ENCODE results near the gene KLHL5. TPM values are rescaled to one million over a fixed set of nuclear protein-coding genes. Genes with fewer than 3 reads are reported as not detected.
A peak's percentile ranks its signal among the peaks of the same experiment; 100 is the strongest.

KLHL5 gene
- total RNA-seq, 1 donor, result 50.9 TPM

DNA sequence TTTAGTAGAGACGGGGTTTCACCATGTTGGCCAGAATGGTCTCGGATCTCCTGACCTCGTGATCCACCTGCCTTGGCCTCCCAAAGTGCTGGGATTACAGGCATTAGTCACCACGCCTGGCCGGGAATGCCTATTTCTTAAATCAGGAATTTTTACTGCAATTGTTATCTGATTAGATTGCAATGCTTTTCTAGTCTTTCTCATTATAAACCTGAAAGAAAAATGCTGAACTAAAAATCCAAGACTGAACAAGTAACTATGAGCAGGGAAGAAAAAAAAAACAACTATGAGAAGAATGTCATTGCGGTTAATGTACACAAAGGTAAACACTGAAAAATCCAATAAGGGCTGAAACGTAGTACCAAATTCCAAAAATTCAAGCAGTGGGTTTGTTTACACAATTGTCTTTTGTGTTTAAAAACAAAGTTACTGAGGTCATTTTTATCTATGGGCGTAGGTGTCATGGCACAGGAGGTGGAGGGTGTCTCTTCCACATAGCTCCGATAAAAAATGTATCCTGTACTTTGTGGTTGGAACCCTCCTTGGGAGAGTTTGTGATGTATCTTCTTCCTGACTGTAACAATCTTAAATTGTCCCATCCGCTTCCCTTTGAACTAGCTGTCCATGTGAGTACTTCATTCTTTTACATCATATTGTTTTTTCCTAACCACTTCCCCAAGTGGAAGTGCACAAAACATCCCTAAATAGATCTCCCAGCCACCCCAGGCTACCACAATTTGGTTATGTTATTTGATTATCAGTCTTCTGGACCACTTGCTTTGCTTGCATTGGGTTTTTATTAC, 18.8 kb upstream of the KLHL5 start:
- H3K4me3 ChIP-seq (ENCODE audit: low read depth, low read length), result no peak overlapping the region
- TF ChIP-seq, protein P1, sequence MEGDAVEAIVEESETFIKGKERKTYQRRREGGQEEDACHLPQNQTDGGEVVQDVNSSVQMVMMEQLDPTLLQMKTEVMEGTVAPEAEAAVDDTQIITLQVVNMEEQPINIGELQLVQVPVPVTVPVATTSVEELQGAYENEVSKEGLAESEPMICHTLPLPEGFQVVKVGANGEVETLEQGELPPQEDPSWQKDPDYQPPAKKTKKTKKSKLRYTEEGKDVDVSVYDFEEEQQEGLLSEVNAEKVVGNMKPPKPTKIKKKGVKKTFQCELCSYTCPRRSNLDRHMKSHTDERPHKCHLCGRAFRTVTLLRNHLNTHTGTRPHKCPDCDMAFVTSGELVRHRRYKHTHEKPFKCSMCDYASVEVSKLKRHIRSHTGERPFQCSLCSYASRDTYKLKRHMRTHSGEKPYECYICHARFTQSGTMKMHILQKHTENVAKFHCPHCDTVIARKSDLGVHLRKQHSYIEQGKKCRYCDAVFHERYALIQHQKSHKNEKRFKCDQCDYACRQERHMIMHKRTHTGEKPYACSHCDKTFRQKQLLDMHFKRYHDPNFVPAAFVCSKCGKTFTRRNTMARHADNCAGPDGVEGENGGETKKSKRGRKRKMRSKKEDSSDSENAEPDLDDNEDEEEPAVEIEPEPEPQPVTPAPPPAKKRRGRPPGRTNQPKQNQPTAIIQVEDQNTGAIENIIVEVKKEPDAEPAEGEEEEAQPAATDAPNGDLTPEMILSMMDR (IDR thresholded peaks at IDR 0.05; ENCODE audit: insufficient read depth, low read length), result no peak
- DNase-seq (ENCODE audit: low read depth), result peak; percentile 59

DNA sequence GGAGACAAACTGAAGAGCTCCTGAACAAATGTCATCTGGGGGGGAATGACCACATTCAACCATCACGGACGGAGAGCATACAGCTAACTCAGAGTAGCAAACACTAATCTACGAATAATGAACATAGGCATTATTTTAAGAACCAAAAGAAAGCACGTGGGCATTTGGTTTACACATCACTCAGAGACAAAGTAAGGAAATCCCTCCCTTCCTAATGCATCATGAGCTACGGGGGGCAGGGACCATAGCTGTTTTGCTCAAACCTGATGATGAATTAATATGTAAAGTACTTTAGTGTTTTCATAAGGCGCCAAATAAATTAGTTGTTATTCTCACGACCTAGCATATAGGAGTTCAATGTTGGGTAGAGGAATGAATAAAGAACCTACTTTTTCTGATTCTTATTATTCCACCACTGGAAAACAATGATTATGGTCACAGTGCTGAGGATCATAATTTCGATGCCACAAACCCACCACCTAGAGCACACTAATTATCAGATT, 18.1 kb upstream of the KLHL5 start:
- TF ChIP-seq, protein P1 (IDR thresholded peaks at IDR 0.05; ENCODE audit: insufficient read depth, low read length), result no peak
- DNase-seq (ENCODE audit: low read depth), result peak; percentile 40
- peak overlapping the region; percentile 69 for H3K4me3 ChIP-seq (ENCODE audit: low read depth, low read length)

DNA sequence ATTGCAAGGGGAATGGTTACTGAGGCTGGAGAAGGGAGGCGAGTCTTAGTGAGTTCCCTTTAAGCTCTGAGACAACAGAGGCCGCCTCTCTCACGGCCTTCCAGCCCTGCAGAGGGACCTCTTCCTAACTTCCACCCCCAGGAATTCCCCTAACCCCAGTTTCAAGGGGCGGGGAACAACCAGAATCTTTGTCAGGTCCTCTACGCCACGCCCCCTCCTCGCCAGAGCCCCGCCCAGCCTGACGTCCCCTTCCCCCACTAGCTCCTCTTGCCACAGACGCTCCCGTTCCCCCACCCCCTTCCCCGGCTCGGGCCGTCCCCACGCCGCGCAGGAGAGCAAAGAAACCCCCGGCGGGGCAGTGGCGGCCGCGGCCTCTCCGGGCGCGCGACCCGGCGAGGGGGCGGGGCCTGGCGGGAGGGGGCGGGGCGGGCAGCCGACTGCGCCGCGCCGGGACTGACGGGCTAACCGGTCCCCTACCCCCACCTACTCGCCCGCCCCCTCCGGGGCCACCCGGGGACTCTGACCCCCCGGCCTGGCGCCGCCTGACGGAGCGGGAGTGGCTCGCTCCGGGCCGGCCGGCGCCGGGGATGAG, 17.6 kb upstream of the KLHL5 start:
- peak overlapping the region; percentile 69 for H3K4me3 ChIP-seq (ENCODE audit: low read depth, low read length)
- DNase-seq (ENCODE audit: low read depth), result peak; percentile 91
- TF ChIP-seq, protein P1 (IDR thresholded peaks at IDR 0.05; ENCODE audit: insufficient read depth, low read length), result no peak

DNA sequence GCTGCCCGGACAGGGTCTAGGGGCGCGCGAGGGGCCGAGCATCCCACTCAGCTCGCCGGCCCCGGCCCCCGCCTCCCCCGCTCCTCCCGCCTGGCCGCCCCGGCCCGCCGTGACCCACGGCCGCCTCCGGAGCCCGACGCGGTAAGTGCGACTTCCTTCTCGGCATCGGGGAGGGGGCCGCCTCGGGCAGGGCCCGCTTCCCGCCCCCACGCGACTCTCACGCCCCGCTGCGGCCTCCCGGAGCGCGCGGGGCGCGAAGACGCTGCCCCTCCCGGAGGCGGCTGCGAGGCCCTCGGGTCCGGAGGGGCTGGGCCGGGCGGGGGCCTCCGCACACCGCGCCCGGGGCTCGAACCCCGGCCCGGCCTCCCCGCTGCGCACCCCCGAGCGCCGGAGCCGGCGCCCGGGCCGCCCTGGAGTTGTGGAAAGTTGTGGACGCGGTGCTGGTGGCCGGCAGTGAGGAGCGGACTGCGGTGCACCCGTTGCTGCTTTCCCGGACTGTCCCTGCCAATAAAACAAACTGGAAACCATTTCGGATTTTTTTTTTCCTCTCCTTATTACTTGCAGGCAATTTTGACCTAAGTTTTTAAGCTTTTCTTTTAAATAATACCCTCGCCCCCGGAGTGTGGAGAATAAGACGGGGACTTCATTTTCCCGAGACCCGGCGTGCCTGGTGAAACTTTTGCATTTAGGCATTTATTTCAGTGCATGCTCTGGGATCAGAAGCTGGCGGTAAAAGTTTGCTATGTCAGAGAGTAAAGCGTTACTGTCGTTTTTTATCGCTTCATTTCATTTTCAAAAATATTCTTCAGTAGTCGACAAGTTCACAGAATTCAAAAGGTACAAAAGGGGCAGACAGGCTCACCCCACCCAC, 16.8 kb upstream of the KLHL5 start:
- TF ChIP-seq, protein P1 (IDR thresholded peaks at IDR 0.05; ENCODE audit: insufficient read depth, low read length), result no peak
- H3K4me3 ChIP-seq (ENCODE audit: low read depth, low read length), result peak overlapping the region; percentile 69
- DNase-seq (ENCODE audit: low read depth), result peak; percentile 34

DNA sequence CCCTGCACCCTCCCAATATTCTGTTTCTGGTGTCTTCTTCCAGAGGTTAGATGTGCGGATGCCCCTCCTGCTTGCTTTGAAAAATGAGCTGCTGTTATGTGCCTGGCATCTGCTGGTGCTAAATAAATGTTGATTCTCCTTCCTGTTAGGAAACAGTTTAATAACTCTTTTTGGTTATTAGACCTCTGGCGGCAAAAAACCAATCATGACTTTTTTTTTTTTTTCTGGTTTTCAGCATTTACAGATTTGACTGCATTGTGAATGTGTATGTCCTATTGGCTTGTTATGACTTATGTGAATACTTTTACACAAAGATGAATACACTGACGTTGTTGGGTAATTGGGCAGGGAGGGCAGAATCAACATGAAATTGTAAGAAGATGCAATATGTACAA, 16.2 kb upstream of the KLHL5 start:
- DNase-seq (ENCODE audit: low read depth), result peak; percentile 26
- TF ChIP-seq, protein P1 (IDR thresholded peaks at IDR 0.05; ENCODE audit: insufficient read depth, low read length), result no peak

DNA sequence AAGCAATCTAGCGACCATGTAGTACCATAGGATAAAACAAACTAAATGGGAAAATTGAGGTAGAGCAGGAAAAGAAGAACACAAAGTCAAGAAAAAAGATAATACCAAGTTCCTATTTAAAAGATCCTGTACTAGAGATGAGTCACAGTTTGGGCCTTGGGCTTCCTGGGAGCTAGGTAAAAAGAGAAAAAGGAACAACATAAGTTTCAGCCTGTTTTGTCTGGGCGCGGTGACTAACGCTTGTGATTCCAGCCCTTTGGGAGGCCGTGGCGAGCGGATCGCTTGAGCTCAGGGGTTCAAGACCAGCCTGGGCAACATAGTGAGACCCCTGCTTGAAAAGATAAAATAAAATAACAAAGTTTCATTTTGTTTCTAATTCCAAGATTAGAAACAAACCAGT, 15.8 kb upstream of the KLHL5 start:
- peak; percentile 12 for DNase-seq (ENCODE audit: low read depth)
- H3K4me3 ChIP-seq (ENCODE audit: low read depth, low read length), result peak overlapping the region; percentile 69
- TF ChIP-seq, protein P1 (IDR thresholded peaks at IDR 0.05; ENCODE audit: insufficient read depth, low read length), result no peak

More for the DNA sequence above, 16.2 kb upstream of the KLHL5 start:
- peak overlapping the region; percentile 69 for H3K4me3 ChIP-seq (ENCODE audit: low read depth, low read length)
